ENCODE data around the gene TULP1.

The TULP1 gene

DNA sequence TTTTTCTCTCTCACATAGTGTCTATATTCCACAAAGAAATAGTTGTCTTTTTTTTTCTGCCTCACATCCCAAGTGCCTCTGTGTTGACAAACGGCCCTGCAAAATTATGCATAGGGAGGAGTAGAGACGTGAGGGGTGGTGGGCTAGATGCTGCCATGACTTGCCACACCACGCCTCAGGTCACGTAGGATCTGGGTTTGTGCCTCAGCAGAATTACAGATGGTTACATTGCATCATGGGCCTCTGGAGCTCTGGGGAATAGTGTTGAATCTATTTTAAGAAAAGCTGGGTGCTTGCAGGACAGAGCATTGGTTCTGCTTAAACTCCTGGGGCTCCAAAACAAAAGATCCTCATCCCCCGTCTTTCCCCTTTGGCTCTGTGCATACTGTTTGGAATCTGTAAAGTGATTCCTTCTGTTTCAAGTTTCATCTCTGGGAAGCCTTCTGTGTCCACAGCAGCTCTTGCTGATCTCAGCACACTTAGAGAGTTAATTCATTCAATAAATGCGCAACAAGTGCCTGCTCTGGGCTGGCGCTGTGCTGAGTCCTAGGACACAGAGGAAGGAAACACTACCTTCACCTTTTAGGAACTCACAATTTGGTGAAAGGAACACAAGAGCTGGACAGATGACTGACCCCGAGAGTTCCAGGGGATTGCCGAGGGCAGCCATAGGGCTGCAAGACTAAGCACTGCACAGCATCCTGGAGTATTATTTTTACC, 58.1 kb downstream of the TULP1 start:
- DNase-seq: no peak

DNA sequence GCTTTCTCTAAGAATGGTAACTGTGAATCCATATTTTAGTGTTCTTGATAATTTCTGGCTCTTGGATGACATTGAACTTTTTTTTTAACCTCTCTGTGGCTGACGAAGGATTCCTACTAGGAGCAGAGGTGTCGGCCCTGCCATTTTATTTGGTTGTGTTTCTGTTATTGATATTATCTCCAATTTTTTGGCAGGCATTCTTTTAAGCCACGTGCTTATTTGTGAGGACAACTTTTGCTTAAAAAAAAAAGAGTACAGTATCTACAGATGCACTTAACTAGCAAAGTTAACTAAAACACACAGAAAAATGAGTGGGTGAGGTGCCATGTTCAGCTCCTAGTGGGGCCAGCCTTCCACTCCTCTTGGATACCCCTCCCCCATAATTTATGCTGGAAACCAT, 59.5 kb downstream of the TULP1 start:
- DNase-seq: peak; percentile 85

DNA sequence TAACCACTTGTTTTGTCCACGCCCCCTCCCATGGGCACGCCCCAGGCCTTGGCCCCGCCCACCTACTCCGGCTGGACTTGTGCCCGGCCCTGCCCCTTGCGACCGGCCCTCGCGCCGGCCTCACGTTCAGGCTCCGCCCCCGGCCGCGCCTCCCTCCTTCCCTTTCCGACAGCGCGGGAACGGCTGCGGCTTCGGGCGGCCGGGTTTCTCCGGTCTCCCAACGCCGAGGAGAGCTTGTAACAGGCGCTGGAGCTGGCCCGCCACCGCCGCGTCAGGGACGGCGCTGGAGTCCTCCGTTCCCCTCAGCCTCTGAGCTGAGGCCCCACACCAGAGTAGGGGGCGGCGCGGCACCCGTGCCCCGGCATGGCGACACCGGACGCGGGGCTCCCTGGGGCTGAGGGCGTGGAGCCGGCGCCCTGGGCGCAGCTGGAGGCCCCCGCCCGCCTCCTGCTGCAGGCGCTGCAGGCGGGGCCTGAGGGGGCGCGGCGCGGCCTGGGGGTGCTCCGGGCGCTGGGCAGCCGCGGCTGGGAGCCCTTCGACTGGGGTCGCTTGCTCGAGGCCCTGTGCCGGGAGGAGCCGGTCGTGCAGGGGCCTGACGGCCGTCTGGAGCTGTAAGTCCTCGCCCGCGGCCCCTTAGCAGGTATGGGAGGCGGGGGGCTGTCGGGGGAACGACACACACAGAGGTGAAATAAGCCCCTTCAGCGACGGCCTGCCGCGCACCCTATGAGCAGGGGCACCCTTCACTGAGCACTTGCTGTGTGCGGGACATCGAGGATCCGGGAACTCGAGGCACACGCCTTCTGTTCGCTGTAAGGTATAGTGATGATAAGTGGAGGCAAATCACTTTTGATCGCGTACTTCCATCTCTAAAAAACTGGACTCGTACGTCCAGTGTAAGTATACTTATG, 60.3 kb downstream of the TULP1 start, which contains the start of gene FANCE:
Gene FANCE (plus strand): TSS at position 156 of the 908 bp plus-strand sequence. CDS start 208 bp downstream, at position 364.
- peak; percentile 94 for DNase-seq

DNA sequence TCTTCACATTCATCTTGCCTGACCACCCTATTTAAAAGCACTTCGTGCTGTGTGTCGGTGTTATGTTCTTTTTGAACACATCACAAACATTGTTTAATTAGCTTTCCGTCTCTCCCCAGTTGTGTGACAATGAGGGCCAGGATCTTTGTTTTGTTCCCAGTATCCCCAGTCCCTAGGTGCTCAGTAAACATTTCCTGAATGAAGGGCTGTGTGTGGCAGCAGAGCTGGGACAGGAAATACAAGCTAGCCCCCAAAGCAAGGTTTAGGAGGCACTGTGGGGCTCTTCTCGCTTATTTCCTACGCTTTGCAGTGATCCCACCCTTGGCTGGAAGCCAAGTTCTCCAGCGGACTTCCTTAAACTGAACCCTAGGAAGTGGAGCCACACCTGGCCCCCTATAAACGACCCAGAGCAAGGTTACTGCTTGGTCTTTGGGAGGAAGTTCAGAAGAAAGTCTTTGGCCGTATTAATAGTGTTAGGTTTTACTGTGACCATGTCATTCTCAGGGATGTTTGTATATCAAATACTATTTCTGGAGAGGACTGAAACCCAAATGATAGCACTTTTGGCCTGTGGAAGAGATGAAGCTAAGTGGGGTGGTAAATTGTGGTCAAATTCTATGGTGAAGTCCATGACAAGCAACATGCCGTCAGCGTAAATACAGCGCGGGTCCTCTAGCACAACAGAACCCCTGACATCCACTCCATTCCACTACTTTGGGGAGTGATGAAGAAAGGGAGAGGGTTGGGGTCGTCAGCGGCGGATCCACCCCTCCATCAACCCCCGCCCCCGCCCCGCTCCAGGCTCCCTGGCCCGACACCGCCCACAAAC, 61.1 kb downstream of the TULP1 start:
- DNase-seq: no peak

DNA sequence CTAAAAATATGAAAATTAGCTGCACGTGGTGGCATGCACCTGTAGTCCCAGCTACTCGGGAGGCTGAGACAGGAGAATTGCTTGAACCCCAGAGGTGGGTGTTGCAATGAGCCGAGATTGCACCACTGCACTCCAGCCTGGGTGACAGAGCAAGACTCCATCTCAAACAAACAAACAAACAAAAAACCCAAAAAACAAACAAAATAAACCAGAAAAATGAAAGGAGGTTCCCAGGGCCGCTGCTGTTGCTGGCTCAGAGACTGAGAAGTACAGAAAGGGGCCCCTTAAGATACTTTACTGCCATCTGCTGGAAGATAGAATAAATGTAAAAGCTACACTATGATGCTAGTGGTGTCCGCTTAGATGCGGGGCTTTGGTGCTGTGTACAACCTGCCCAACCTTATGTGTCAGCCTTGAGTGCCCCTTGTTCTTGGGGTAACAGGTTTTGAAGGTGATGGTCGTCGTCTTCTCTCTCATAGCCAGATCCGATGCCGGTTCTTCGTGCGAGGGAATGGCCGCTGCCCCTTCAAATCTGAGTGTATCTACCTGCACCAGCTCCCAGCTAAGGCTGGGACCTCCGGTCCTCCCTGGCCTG, 63.3 kb downstream of the TULP1 start:
- peak; percentile 95 for DNase-seq

DNA sequence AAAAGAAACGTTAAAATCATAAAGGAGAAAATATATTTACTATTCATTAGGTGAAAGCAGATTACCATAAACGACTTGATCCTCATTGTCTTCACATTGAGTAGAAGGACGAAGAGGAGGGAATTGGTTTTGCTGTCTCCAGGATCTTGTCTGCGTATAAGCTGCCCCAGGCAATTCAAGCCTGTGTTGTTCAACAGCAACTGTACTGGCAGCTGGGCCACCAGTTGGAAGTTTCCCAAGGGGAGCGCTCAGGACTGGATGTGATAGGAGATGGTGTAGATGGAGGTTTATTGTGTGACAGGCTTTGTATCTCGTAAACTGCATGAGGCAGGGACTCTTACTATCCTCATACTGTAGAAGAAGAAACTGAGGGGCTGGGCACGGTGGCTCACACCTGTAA, 64.5 kb downstream of the TULP1 start:
- no peak for DNase-seq
